Ishikawa (cell line): Measurements from ENCODE around the gene CLSTN2.

Experiments used
- CEBPB ChIP-seq: IDR thresholded peaks from 2 replicates; pipeline ENCODE4 v1.6.1; 2012
- CREB1 ChIP-seq: IDR thresholded peaks from 2 replicates; pipeline ENCODE4 v1.6.1; 2012; ENCODE audit warnings: low read depth
- EGR1 ChIP-seq: IDR thresholded peaks from 2 replicates; pipeline ENCODE4 v1.6.1; 2012
- EP300 ChIP-seq: IDR thresholded peaks from 2 replicates; pipeline ENCODE4 v1.6.1; 2012; ENCODE audit warnings: borderline replicate concordance
- FOXM1 ChIP-seq: IDR thresholded peaks from 2 replicates; pipeline ENCODE4 v1.6.1; 2012; ENCODE audit warnings: low read depth, borderline replicate concordance
- MAX ChIP-seq: IDR thresholded peaks from 2 replicates; pipeline ENCODE4 v1.6.1; 2012
- NFIC ChIP-seq: IDR thresholded peaks from 2 replicates; pipeline ENCODE4 v1.6.1; 2012
- RAD21 ChIP-seq: IDR thresholded peaks from 2 replicates; pipeline ENCODE4 v1.6.1; 2012; ENCODE audit warnings: low read depth
- REST ChIP-seq: IDR thresholded peaks from 2 replicates; pipeline ENCODE4 v1.6.1; 2012; ENCODE audit warnings: low read depth, mild to moderate bottlenecking
- TAF1 ChIP-seq: IDR thresholded peaks from 2 replicates; pipeline ENCODE4 v1.6.1; 2012; ENCODE audit warnings: low read depth, mild to moderate bottlenecking
- TCF12 ChIP-seq: IDR thresholded peaks from 2 replicates; pipeline ENCODE4 v1.6.1; 2012; ENCODE audit warnings: low read depth
- TEAD4 ChIP-seq: IDR thresholded peaks from 2 replicates; pipeline ENCODE4 v1.6.1; 2012
- USF1 ChIP-seq: IDR thresholded peaks from 2 replicates; pipeline ENCODE4 v1.6.1; 2012
- YY1 ChIP-seq: IDR thresholded peaks from 2 replicates; pipeline ENCODE4 v1.6.1; 2012; ENCODE audit warnings: low read depth
- ZBTB7A ChIP-seq: IDR thresholded peaks from 2 replicates; pipeline ENCODE4 v1.6.1; 2012; ENCODE audit warnings: low read depth

The CLSTN2 gene

GRCh38 chr3:140085001-140085400 lies 150.0 kb downstream of the CLSTN2 start:
- TF ChIP-seq NFIC (no peak), TCF12 (no peak), CREB1 (no peak), TAF1 (no peak), TEAD4 (no peak), USF1 (no peak), FOXM1 (no peak), ZBTB7A (no peak), YY1 (no peak), MAX (no peak), EGR1 (no peak), CEBPB (no peak), REST (no peak), EP300 (no peak)

- no peak for TF ChIP-seq NFIC
- TF ChIP-seq EP300 = no peak
- no peak for TF ChIP-seq TCF12
- TF ChIP-seq USF1 = no peak
- TF ChIP-seq MAX = no peak
These were observed 151.7 kb downstream of the CLSTN2 start for GRCh38 chr3:140086642-140087041.

GRCh38 chr3:140088058-140088457 lies 153.1 kb downstream of the CLSTN2 start:
- no peak for TF ChIP-seq TAF1
- TF ChIP-seq CREB1 = no peak
- no peak for TF ChIP-seq TCF12
- no peak for TF ChIP-seq FOXM1

- TF ChIP-seq REST (no peak), FOXM1 (no peak), CEBPB (no peak), MAX (no peak), USF1 (no peak), TCF12 (no peak), YY1 (no peak), CREB1 (no peak), ZBTB7A (no peak), TAF1 (no peak), NFIC (no peak), EGR1 (no peak)
These were observed 153.5 kb downstream of the CLSTN2 start for GRCh38 chr3:140088513-140088912.

GRCh38 chr3:140089403-140090072 lies 154.6 kb downstream of the CLSTN2 start:
- TF ChIP-seq RAD21 (no peak), EP300 (no peak), YY1 (no peak), TAF1 (no peak)

- TF ChIP-seq EGR1 = no peak
- no peak for TF ChIP-seq EP300
- no peak for TF ChIP-seq YY1
- no peak for TF ChIP-seq TEAD4
- TF ChIP-seq REST = no peak
- TF ChIP-seq RAD21 = no peak
- no peak for TF ChIP-seq CEBPB
- no peak for TF ChIP-seq NFIC
- TF ChIP-seq MAX = no peak
- no peak for TF ChIP-seq USF1
- no peak for TF ChIP-seq FOXM1
- TF ChIP-seq CREB1 = no peak
- no peak for TF ChIP-seq ZBTB7A
These were observed 156.2 kb downstream of the CLSTN2 start for GRCh38 chr3:140091143-140091542.
